Activated naive CD4-positive, alpha-beta T cell treated with Interleukin-2 at 50 U/mL for 16 hours (primary cell): ENCODE data around the gene WTAP.
"Not testable (repeated sequence)": the region's sequence is repeated elsewhere in the genome, so short reads cannot be mapped to it uniquely, and the experiment has no call there.

Experiments
- DNase-seq: peaks from one replicate; pipeline ENCODE4 v3.0.0-alpha.2; 2020

Gene WTAP

DNA sequence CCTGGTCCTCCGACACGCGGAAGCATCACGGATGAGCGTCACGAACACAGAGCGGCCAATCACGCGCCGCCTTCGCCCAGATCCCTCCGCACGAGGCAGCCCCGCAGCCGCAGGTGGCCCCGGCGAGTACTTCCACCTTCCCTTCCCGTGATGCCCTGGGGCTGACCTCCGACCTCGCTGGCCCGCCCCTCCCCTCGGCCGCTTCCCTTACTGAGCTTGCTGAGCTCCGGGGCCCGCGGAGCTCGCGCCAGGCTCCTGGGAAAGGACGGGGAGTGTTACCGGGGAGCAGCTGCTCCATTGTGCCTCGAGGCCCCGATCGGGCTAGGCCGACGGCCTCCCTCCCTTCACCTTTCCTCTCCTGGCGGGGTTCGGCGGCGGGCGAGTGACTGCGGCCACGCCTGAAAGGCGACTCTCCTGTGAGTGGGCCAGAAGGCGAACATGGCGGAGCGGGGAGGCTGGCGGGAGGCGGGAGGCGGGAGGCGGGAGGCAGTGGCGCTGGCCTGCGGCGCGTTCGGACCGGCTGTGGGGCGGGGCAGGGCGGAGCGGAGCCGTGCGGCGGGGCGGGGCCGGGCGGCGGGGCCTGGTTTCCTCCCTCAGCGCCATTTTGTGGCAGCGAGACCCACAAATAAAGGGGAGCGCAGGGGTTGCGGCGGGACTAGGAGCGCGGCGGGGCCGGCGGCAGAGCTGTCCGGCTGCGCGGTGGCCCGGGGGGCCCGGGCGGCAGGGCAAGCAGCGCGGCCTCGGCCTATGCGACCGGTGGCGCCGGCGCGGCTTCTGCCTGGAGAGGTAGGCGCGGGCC, at the start of gene WTAP:
Gene WTAP (plus strand): TSS at position 589 of the 799 bp plus-strand sequence. CDS start 8,760 bp downstream, outside the sequence.
- peak; percentile 98 for DNase-seq

DNA sequence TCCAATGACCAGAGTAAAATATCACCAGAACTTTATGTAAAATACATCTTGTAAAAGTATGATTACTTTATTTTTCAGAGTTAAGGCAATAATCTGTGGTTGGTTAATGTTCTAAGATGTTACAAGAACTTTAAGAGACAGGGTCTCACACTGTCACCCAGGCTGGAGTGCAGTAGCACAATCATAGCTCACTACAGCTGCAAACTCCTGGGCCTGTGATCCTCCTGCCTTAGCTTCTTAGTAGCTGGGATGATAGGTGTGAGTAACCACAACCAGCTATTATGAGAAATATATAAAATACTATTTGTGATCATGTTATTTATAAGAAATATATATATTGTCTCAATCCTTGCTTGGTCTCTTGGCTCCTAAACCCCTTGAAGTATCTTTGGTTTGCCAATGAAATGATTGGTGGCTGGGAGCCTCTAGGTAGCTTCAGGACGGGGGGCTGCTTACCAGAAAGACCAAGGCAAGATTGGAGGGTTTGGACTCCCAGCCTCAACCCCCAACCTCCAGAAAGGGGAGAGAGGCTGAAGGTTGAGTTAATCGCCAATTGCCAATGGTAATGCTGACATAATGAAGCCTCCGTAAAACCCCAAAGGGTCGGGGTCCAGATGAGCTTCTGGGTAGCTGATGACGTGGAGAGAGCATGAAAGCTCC, 49.7 kb upstream of the WTAP start:
- no peak for DNase-seq

DNA sequence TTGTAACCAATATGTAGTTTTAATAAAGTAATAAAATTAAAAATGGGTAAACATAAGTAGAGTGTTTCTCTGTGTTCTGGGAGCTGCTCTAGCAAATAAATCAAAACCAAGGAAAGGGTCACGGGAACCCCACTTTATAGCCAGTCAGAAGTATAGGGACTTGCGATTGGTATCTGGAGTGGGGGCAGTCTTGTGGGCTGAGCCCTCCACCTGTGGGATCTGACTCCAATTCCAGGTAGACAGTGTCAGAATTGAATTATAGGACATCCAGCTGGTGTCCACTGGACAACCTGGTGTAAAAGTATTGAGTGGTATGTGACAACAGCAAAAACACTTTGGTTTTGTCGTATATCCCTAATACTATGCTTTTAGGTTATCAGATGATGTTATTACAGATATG, 48.7 kb upstream of the WTAP start:
- no peak for DNase-seq

- DNase-seq: peak; percentile 25
Observed at GRCh38 chr6:159679091-159680077, 47.9 kb upstream of the WTAP start.

GRCh38 chr6:159680104-159680503, 47.2 kb upstream of the WTAP start:
- no peak for DNase-seq

GRCh38 chr6:159681191-159681880, 46.0 kb upstream of the WTAP start:
- no peak for DNase-seq

DNA sequence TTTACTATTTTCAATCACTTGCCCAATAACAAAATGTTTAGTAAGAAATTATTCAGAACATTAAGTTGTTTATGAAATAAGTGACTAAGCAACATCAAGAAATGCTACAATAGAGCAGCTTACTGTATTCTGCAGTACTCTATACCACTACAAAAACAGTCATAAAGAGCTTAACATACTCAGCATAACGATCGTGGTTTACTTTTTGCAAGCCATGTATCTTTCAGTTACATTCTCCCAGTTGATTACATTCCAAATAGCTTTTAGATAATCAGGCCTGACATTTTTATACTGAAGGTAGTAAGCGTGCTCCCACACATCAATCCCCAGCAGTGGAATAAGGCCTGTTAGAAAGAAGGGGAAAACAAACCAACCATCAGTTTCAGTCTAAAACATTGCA, 45.0 kb upstream of the WTAP start:
- no peak for DNase-seq

GRCh38 chr6:159682810-159683209, 44.5 kb upstream of the WTAP start:
- no peak for DNase-seq

GRCh38 chr6:159684013-159684304, 43.3 kb upstream of the WTAP start:
- DNase-seq: no peak

DNA sequence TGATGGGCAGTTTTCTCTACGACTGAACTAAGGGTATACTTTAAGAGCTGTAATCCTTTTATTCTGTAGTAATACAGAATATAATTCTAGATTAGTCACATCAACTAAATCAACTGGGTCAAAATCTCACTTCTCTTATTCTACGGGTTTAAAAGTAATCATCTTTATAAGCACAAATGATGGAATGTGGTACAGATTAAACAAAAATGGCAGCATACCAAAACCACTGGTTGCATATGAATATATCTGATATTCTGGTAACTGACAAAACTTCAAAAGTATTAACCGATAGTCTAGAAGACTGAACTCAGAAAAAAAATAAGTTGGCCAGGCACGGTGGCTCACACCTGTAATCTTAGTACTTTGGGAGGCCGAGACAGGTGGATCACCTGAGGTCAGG, 41.3 kb upstream of the WTAP start:
- DNase-seq: no peak

- no peak for DNase-seq
Observed at GRCh38 chr6:159686703-159687102, 40.6 kb upstream of the WTAP start.

DNA sequence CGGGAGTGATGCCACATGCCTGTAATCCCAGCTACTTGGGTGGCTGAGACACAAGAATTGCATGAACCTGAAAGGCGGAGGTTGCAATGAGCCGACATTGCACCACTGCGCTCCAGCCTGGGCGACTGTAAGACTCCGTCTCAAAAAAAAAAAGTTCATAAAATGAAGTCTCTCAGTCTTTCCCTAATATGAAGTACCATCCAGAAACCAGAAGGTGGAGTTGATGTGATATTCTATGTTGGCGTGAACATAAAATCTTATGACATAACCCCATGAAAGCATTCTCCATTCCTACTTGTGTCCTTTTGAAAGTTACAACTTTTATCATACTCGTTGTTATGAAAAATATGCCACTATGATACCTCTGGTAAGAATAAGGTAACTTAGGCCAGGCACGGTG, 40.0 kb upstream of the WTAP start:
- no peak for DNase-seq

- no peak for DNase-seq
Observed at GRCh38 chr6:159688266-159688905, 38.9 kb upstream of the WTAP start.

DNA sequence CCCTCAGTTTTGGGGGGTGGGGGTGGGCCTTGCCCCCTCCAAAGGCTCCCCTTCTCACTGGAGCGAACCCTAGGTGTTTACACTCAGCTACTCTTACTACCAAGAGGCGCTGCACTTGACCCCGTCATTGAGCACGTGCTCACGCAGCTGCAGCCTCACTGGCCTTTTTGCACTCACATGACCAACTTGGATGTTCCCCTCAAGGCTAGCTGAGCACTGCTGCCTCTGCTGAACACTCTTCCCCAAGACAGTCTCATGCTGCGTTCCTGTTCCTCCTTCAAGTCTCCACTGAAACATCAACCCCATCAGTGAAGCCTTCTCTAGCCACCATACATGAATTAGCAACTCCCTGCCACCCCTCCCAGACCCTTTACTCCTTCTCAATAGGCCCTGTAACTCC, 38.3 kb upstream of the WTAP start:
- no peak for DNase-seq

DNA sequence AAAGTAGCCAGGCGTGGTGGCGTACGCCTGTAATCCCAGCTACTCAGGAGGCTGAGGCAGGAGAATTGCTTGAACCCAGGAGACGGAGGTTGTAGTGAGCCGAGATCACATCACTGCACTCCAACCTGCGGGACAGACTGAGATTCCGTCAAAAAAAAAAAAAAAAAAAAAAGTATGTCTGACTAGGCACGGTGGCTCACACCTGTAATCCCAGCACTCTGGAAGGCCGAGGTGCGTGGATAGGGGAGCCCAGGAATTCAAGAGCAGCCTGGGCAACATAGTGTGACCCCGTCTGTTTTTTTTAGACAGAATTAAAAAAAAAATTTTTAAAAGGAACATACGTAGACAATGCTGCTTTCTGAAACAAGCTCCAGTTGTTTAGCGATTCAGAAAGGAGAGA, 37.2 kb upstream of the WTAP start:
- not testable (repeated sequence) for DNase-seq

DNA sequence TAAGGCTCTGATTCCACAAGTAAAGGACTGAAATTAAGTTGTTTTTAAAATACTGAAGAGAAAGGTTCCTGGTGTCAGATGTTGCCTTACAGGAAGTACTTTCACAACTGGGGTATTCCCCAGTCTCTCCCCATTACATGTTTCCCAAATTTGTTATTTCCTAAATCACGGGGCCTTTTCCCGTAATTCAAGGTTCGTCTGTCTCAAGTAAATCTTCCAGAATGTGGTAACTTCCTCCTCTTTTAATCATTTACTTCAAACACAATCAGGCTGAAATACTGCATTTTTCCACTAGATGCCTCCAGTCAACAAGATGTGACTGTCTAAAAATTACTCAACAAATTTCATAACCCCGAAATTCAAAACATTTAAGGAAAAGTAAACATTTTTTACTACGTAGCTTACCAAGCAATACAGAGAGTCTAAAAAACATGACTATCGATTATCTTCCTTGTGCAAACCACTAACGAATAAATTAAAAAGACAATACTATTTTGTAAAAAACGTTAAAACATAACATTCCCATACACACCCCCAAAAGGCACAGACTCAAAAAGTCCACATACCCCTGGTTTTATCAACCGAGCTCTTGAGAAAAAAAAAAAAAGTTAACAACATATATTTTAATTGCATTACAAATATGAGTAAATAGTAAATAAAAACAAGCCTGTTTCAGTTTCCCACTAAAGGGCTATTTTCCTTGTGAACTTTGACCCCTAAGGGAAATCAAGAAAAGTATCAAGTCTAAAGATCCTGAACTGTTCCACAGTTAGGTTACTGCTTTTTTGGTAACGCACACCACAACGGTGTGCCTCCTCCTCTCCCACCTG, 36.0 kb upstream of the WTAP start:
- DNase-seq: no peak

- no peak for DNase-seq
Observed at GRCh38 chr6:159691963-159692287, 35.4 kb upstream of the WTAP start.

DNA sequence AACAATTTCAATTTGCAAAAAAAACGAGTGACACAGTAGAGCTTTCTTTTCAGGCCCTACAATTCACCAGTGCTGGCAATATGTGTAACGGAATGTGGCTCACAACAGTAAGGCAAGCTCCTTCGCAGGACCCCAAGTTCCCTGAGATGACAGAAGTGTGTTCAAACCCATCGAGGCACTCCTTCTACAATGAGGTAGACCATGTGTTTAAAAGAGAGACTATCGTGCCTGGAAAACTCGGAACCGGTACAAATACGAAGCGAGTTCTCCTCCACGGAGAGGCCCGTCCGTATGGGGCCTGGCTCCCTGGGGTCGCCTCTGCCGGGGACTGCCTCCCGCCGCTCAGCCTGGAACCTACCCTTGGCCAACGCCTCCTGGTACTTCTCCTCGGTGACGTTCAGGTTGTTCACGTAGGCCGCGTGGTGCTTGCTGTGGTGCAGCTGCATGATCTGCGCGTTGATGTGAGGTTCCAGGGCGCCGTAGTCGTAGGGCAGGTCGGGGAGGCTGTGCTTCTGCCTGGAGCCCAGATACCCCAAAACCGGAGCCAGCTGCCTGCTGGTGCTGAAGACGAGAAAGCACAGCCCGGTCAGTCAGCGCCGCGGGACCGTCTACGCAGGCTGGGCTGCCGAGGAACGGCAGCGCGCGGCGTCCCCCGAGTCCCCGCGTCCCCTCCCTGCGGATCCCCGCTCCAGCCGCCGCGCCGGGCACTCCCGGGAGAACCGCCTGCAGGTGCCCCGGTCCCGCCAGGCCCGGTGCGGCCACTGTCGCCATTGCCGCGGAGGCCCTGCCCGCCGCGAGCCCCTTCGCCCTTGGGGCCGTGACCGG, 34.8 kb upstream of the WTAP start:
- DNase-seq: peak; percentile 64

- DNase-seq: peak; percentile 85
Observed at GRCh38 chr6:159693128-159693893, 34.0 kb upstream of the WTAP start, which contains the start of gene SOD2. SOD2 (minus strand) TSS chr6:159693241; CDS start chr6:159693167, 74 bp downstream.
